Smooth muscle cell of the pulmonary artery (primary cell): ENCODE results near the gene TCEAL2. TPM values are rescaled to one million over a fixed set of nuclear protein-coding genes. Genes with fewer than 3 reads are reported as not detected.

Experiments
- total RNA-seq: library from RNA; depleted of rRNA; stranded (reverse); fragments of >200 nt; gene quantifications from 2 replicates; pipeline ENCODE4 v1.2.3, GENCODE V29; 2014

Gene TCEAL2
- total RNA-seq: 0.23 TPM in 1 of 2 replicates, not detected in the other

GRCh38 chrX:102125436-102125835, at the start of gene TCEAL2:
Gene TCEAL2, plus strand, starts transcription at chrX:102125679. Its CDS starts 1,152 bp downstream, at chrX:102126831.

GRCh38 chrX:102142274-102142673, 16.8 kb downstream of the TCEAL2 start, which contains the start of gene TCEAL6:
Gene TCEAL6, minus strand, starts transcription at chrX:102142481.

GRCh38 chrX:102155806-102156179, 30.3 kb downstream of the TCEAL2 start, which contains the start of gene BEX5:
Gene BEX5, minus strand, starts transcription at chrX:102155977. Its CDS starts 1,712 bp downstream, at chrX:102154265.

Other genes starting within 250 kb of the TCEAL2 start
- gene ZMAT1, start 193.7 kb upstream of the TCEAL2 start, total RNA-seq: 0.98 and 1.1 TPM in 2 replicates
- not detected in 2 replicates for gene TCEAL6, start 16.8 kb downstream of the TCEAL2 start, total RNA-seq
- not detected in 2 replicates for gene BEX5, start 30.3 kb downstream of the TCEAL2 start, total RNA-seq
- gene TCP11X1, start 89.6 kb downstream of the TCEAL2 start, total RNA-seq: not detected in 2 replicates
- gene NXF2, start 121.5 kb downstream of the TCEAL2 start, total RNA-seq: not detected in 2 replicates